ENCODE measurements around the gene SCARF2. TPM values are rescaled to one million over a fixed set of nuclear protein-coding genes. Genes with fewer than 3 reads are reported as not detected.
"Not testable (repeated sequence)": the region's sequence is repeated elsewhere in the genome, so short reads cannot be mapped to it uniquely, and the experiment has no call there.

The SCARF2 gene
- total RNA-seq, 4 donors from 2014 or later = 14.8 to 25.3 (median 20.1) TPM

- H3K4me1 ChIP-seq = peaks cover 0 to 8% (median 0%) of the 10 kb centered on the region in 3 donors
Observed at GRCh38 chr22:20479612-20480196, 42.1 kb upstream of the SCARF2 start.

GRCh38 chr22:20478059-20478458 is 40.4 kb upstream of the SCARF2 start:
- ATAC-seq, H3K4me1 ChIP-seq, H3K9me3 ChIP-seq, H3K36me3 ChIP-seq, H3K27me3 ChIP-seq, H3K27ac ChIP-seq, H3K4me3 ChIP-seq: not testable (repeated sequence)
- WGBS, 2 donors (ENCODE audit: low coverage in 1 of 2) = 83 to 100% methylated on average over 2 to 5 of the region's 6 CpGs

More at GRCh38 chr22:20479612-20480196, 42.1 kb upstream of the SCARF2 start:
- H3K27me3 ChIP-seq = no peaks in the 10 kb centered on the region
- whole genome bisulfite sequencing, 2 donors (ENCODE audit: low coverage in 1 of 2) = 100% methylated on average over 1 of the region's 1 CpG
- no peaks in the 10 kb centered on the region for H3K9me3 ChIP-seq
- no peak for ATAC-seq
- peaks cover 0 to 13% of the 10 kb centered on the region in 2 donors for H3K36me3 ChIP-seq
- H3K4me3 ChIP-seq = no peak overlapping the region
- no peak overlapping the region for H3K27ac ChIP-seq
- TF ChIP-seq EP300 (IDR thresholded peaks at IDR 0.05) (no peak), POLR2AphosphoS5 (IDR thresholded peaks at IDR 0.05) (no peak), POLR2A (IDR thresholded peaks at IDR 0.05) (no peak)

GRCh38 chr22:20475569-20475968 is 37.9 kb upstream of the SCARF2 start:
- H3K36me3 ChIP-seq = peaks cover 0 to 13% of the 10 kb centered on the region in 2 donors
- not testable (repeated sequence) for H3K4me1 ChIP-seq, H3K27me3 ChIP-seq, H3K9me3 ChIP-seq, H3K4me3 ChIP-seq, H3K27ac ChIP-seq, ATAC-seq
- WGBS, 2 donors (ENCODE audit: low coverage in 1 of 2) = 87 to 100% methylated on average over 1 to 12 of the region's 12 CpGs

GRCh38 chr22:20475115-20475436 is 37.5 kb upstream of the SCARF2 start:
- no peak for TF ChIP-seq CTCF (IDR thresholded peaks at IDR 0.05)
- TF ChIP-seq EP300 (IDR thresholded peaks at IDR 0.05) = no peak
- TF ChIP-seq POLR2AphosphoS5 (IDR thresholded peaks at IDR 0.05) = no peak
- TF ChIP-seq POLR2A (IDR thresholded peaks at IDR 0.05) = no peak
- 88 to 94% methylated on average over 4 of the region's 4 CpGs for WGBS, 2 donors (ENCODE audit: low coverage in 1 of 2)

GRCh38 chr22:20472629-20473442 is 35.2 kb upstream of the SCARF2 start:
- Histone ChIP-seq H3K9me3 (no peaks in the 10 kb centered on the region), H3K27ac (no peak overlapping the region), H3K27me3 (no peaks in the 10 kb centered on the region), H3K36me3 (peaks cover 0 to 39% of the 10 kb centered on the region in 2 donors), H3K4me3 (no peak overlapping the region), H3K4me1 (peaks cover 0 to 8% (median 0%) of the 10 kb centered on the region in 3 donors)
- WGBS, 2 donors (ENCODE audit: low coverage in 1 of 2) = 75 to 81% methylated on average over 4 to 6 of the region's 11 CpGs
- no peak for TF ChIP-seq EP300 (IDR thresholded peaks at IDR 0.05)
- TF ChIP-seq CTCF (IDR thresholded peaks at IDR 0.05) = no peak
- TF ChIP-seq POLR2AphosphoS5 (IDR thresholded peaks at IDR 0.05) = no peak
- TF ChIP-seq POLR2A (IDR thresholded peaks at IDR 0.05) = no peak
- ATAC-seq = no peak

More at GRCh38 chr22:20475115-20475436, 37.5 kb upstream of the SCARF2 start:
- H3K9me3 ChIP-seq = no peaks in the 10 kb centered on the region
- H3K4me1 ChIP-seq = peaks cover 0 to 8% (median 0%) of the 10 kb centered on the region in 3 donors
- ATAC-seq = no peak
- H3K27ac ChIP-seq = no peak overlapping the region
- H3K27me3 ChIP-seq = no peaks in the 10 kb centered on the region
- no peak overlapping the region for H3K4me3 ChIP-seq
- peaks cover 0 to 18% of the 10 kb centered on the region in 2 donors for H3K36me3 ChIP-seq

GRCh38 chr22:20471126-20471833 is 33.7 kb upstream of the SCARF2 start:
- 90 to 93% methylated on average over 4 to 5 of the region's 9 CpGs for WGBS, 2 donors (ENCODE audit: low coverage in 1 of 2)
- TF ChIP-seq EP300 (IDR thresholded peaks at IDR 0.05) (no peak), CTCF (IDR thresholded peaks at IDR 0.05) (no peak), POLR2AphosphoS5 (IDR thresholded peaks at IDR 0.05) (no peak), POLR2A (IDR thresholded peaks at IDR 0.05) (no peak)

GRCh38 chr22:20470525-20470924 is 32.9 kb upstream of the SCARF2 start:
- H3K9me3 ChIP-seq, H3K27me3 ChIP-seq, H3K27ac ChIP-seq, ATAC-seq, H3K4me1 ChIP-seq, H3K4me3 ChIP-seq: not testable (repeated sequence)
- WGBS, 2 donors (ENCODE audit: low coverage in 1 of 2) = 88 to 95% methylated on average over 2 of the region's 2 CpGs
- peaks cover 0 to 46% of the 10 kb centered on the region in 2 donors for H3K36me3 ChIP-seq

More at GRCh38 chr22:20471126-20471833, 33.7 kb upstream of the SCARF2 start:
- no peak overlapping the region for H3K4me3 ChIP-seq
- no peaks in the 10 kb centered on the region for H3K27me3 ChIP-seq
- no peak overlapping the region for H3K27ac ChIP-seq
- H3K9me3 ChIP-seq = no peaks in the 10 kb centered on the region
- H3K36me3 ChIP-seq = peaks cover 0 to 46% of the 10 kb centered on the region in 2 donors
- ATAC-seq = no peak
- H3K4me1 ChIP-seq = peaks cover 0 to 7% (median 0%) of the 10 kb centered on the region in 3 donors
